ENCODE data around the gene PPP2R5E. TPM values are rescaled to one million over a fixed set of nuclear protein-coding genes. Genes with fewer than 3 reads are reported as not detected.

PPP2R5E gene
- total and polyA plus RNA-seq, 8 donors, result 7.2 to 32.9 (median 14.2) TPM

DNA sequence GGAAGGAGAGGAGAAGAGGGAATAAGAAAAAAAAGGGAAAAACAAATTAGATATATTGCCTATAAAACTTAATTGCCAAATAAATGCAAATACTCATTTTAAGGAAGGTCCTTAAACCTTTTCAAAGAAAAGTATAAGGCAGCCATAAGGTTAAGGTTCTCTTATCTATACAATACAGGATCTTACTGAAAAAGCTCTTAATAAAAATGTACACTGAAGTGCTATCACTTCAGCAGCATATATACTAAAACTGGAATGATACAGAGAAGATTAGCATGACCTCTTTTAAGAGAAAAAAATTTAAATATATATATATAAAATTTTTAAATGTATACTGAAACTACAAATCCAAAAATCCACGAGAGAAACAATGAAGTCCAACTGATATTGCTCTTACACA is 65.6 kb downstream of the PPP2R5E start:
- Histone ChIP-seq H3K27ac (peak overlapping the region in 1 of 5 donors; percentile 63), H3K4me3 (no peak overlapping the region), H3K27me3 (no peaks in the 10 kb centered on the region), H3K4me1 (peaks cover 12 to 78% (median 41%) of the 10 kb centered on the region in 4 donors), H3K36me3 (no peaks in the 10 kb centered on the region), H3K9me3 (no peaks in the 10 kb centered on the region)
- no peak for DNase-seq
- 7 to 34% (median 14%) methylated on average over 1 of the region's 1 CpG for WGBS, 5 donors
- intact Hi-C loops (cut with DNase I; ENCODE audit: low total_unique reads), result no loop called here
- no peak for TF ChIP-seq POLR2AphosphoS5 (IDR thresholded peaks at IDR 0.05)
- TF ChIP-seq EP300 (IDR thresholded peaks at IDR 0.05), result no peak

DNA sequence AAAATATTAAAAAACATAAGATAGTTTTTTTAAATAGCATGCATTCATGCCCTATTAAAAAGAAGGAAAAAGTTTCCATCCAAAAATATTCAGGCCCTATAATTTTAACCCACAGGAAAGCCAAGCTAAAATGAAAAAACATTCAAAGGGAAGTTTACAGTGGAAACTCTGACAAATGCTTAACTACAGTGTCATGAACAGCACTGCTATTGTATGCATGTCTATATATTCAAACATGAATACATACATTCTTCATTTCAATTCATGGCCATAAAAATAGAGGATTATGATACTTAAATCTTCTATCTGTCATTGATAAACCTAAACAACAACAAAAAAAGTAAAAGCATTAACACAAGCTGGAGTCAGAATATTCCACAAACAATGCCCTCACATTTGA is 67.4 kb downstream of the PPP2R5E start:
- Histone ChIP-seq H3K27ac (no peak overlapping the region), H3K9me3 (no peaks in the 10 kb centered on the region), H3K4me3 (no peak overlapping the region), H3K4me1 (peaks cover 23 to 89% (median 51%) of the 10 kb centered on the region in 4 donors), H3K27me3 (no peaks in the 10 kb centered on the region), H3K36me3 (no peaks in the 10 kb centered on the region)
- DNase-seq, result peak in 1 of 2 donors; percentile 37
- TF ChIP-seq POLR2A (IDR thresholded peaks at IDR 0.05) (no peak), POLR2AphosphoS5 (IDR thresholded peaks at IDR 0.05) (no peak), EP300 (IDR thresholded peaks at IDR 0.05) (no peak)
- TF ChIP-seq, protein P1, sequence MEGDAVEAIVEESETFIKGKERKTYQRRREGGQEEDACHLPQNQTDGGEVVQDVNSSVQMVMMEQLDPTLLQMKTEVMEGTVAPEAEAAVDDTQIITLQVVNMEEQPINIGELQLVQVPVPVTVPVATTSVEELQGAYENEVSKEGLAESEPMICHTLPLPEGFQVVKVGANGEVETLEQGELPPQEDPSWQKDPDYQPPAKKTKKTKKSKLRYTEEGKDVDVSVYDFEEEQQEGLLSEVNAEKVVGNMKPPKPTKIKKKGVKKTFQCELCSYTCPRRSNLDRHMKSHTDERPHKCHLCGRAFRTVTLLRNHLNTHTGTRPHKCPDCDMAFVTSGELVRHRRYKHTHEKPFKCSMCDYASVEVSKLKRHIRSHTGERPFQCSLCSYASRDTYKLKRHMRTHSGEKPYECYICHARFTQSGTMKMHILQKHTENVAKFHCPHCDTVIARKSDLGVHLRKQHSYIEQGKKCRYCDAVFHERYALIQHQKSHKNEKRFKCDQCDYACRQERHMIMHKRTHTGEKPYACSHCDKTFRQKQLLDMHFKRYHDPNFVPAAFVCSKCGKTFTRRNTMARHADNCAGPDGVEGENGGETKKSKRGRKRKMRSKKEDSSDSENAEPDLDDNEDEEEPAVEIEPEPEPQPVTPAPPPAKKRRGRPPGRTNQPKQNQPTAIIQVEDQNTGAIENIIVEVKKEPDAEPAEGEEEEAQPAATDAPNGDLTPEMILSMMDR (IDR thresholded peaks at IDR 0.05), result no peak
- intact Hi-C loops (cut with DNase I; ENCODE audit: low total_unique reads), result no loop called here

DNA sequence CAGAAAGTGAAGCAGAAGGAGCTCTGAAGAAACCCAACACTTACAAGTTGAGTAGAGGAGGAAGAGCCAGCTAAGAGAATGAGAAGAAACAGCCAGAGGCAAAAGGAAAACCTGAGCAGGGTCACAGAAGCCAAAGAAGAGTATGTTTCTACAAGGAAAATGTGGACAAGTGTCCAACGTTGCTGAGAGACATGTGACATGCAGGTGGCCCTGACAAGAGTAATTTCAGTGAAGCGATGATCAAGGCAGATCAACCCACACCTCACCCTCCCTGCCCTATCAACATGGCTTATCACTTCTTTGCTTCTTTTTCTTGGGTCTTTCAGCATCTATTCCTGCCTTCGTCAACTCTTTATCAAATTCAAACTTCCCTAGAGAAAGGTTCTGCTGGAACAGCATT is 68.3 kb downstream of the PPP2R5E start:
- Histone ChIP-seq H3K4me1 (peaks cover 25 to 87% (median 52%) of the 10 kb centered on the region in 4 donors), H3K27me3 (no peaks in the 10 kb centered on the region), H3K4me3 (no peak overlapping the region), H3K36me3 (no peaks in the 10 kb centered on the region), H3K27ac (no peak overlapping the region), H3K9me3 (no peaks in the 10 kb centered on the region)
- DNase-seq, result no peak
- TF ChIP-seq POLR2AphosphoS5 (IDR thresholded peaks at IDR 0.05) (no peak), POLR2A (IDR thresholded peaks at IDR 0.05) (no peak), EP300 (IDR thresholded peaks at IDR 0.05) (no peak)
- TF ChIP-seq, protein P1 (IDR thresholded peaks at IDR 0.05), result no peak
- intact Hi-C loops (cut with DNase I; ENCODE audit: low total_unique reads), result no loop called here
- 79 to 94% (median 83%) methylated on average over 3 of the region's 3 CpGs for WGBS, 5 donors

DNA sequence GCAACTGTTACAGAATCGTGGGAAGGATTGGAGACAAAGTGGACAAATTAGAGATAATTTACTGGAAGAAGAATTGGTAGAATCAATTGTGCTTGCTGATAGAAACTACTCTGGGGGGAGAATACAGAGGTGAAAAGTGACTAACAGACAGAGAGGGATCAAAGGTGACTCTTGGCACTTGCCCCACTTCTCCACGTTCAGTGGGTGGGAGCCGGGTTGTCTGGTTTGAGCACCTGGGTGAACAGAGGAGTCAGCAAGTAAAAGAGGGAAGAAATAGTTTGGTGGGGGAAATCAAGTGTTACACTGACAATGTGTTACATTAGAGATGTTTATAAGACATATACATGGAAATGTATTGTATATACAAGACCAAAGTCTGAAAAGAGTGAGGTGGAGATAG is 69.1 kb downstream of the PPP2R5E start:
- Histone ChIP-seq H3K27ac (no peak overlapping the region), H3K4me1 (peaks cover 25 to 81% (median 54%) of the 10 kb centered on the region in 4 donors), H3K36me3 (no peaks in the 10 kb centered on the region), H3K4me3 (no peak overlapping the region), H3K9me3 (no peaks in the 10 kb centered on the region), H3K27me3 (no peaks in the 10 kb centered on the region)
- TF ChIP-seq, protein P1 (IDR thresholded peaks at IDR 0.05), result no peak
- TF ChIP-seq POLR2AphosphoS5 (IDR thresholded peaks at IDR 0.05), result no peak
- intact Hi-C loops (cut with DNase I; ENCODE audit: low total_unique reads), result no loop called here
- 70 to 79% (median 79%) methylated on average over 3 of the region's 3 CpGs for WGBS, 5 donors
- no peak for DNase-seq

DNA sequence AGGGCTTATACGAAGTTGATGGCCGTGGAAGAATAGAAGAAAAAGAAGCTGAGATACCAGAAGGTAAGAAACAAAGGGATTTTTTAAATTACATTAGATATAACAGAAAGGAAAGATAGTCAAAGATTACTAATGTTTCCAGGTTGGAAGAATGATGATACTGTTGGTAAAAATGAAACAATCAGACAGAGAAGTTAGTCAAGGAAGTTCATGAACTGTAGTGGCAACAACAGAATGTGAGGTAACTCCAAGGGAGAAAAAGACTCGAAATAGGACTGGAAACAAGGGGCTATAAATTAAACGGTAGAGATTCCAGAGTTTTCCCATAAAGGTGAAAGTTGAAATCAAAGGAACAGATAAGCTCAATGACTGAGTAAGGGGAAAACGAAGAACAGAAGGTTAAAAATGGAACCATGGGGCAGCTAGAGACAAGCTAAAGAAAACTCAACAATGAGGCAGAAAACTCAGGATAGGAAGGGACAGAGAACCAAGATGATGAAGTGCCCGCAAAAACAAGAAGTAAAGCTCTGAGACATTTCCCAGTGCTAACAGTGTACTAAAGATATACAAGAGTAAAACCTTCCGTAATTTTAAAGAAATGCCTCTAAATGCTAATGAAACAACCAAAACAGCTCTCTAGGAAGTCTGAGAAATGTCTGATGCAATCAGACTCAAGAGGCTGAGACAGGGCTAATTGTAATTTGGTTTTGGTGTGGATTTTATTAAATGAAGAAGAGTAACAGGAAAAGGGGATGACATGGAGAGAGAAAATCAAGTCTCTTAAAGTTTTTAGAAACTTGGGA is 70.0 kb downstream of the PPP2R5E start:
- Histone ChIP-seq H3K4me3 (no peak overlapping the region), H3K27me3 (no peaks in the 10 kb centered on the region), H3K27ac (peak overlapping the region in 1 of 5 donors; percentile 24), H3K4me1 (peaks cover 25 to 82% (median 53%) of the 10 kb centered on the region in 4 donors), H3K9me3 (no peaks in the 10 kb centered on the region), H3K36me3 (no peaks in the 10 kb centered on the region)
- 72 to 80% (median 77%) methylated on average over 7 of the region's 7 CpGs for WGBS, 5 donors
- DNase-seq, result no peak
- intact Hi-C loops (cut with DNase I; ENCODE audit: low total_unique reads), result no loop called here
- TF ChIP-seq POLR2A (IDR thresholded peaks at IDR 0.05) (no peak), POLR2AphosphoS5 (IDR thresholded peaks at IDR 0.05) (no peak), EP300 (IDR thresholded peaks at IDR 0.05) (no peak)
- TF ChIP-seq, protein P1 (IDR thresholded peaks at IDR 0.05), result no peak
